ENCODE measurements around the gene WTAP. TPM values are rescaled to one million over a fixed set of nuclear protein-coding genes. Genes with fewer than 3 reads are reported as not detected.
"Not testable (repeated sequence)": the region's sequence is repeated elsewhere in the genome, so short reads cannot be mapped to it uniquely, and the experiment has no call there.

WTAP gene
- total RNA-seq, 1 donor from 2014 or later, result 108 TPM

DNA sequence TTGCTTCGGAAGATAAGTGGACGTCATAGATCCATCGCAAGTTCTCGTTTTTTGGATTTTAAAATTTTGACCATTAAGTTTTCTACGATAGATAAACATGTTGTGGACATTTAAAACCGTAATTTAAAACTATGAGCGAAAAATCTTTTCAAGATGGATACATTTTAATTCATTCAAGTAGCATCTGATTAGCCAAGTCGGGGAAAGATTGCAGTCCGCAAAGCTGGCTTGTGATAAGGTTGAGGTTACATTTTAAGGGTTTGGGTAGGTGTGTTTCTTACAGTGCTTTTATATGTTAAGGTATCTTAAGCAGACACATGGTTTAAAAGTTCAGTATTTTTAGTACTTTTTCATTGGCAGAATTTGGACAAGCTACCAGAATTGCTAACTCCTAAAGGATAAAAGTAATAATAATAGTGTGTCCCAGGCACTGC is 1.2 kb downstream of the WTAP start:
- peak overlapping the region; percentile 95 for H3K27ac Mint-ChIP-seq
- TF ChIP-seq, protein P1, sequence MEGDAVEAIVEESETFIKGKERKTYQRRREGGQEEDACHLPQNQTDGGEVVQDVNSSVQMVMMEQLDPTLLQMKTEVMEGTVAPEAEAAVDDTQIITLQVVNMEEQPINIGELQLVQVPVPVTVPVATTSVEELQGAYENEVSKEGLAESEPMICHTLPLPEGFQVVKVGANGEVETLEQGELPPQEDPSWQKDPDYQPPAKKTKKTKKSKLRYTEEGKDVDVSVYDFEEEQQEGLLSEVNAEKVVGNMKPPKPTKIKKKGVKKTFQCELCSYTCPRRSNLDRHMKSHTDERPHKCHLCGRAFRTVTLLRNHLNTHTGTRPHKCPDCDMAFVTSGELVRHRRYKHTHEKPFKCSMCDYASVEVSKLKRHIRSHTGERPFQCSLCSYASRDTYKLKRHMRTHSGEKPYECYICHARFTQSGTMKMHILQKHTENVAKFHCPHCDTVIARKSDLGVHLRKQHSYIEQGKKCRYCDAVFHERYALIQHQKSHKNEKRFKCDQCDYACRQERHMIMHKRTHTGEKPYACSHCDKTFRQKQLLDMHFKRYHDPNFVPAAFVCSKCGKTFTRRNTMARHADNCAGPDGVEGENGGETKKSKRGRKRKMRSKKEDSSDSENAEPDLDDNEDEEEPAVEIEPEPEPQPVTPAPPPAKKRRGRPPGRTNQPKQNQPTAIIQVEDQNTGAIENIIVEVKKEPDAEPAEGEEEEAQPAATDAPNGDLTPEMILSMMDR (conservative IDR thresholded peaks at IDR 0.05), result no peak
- no peaks in the 10 kb centered on the region for H3K9me3 Mint-ChIP-seq
- no peak for DNase-seq (ENCODE audit: extremely low spot score, unreplicated experiment)
- peaks cover 14% of the 10 kb centered on the region for H3K36me3 Mint-ChIP-seq
- H3K27me3 Mint-ChIP-seq, result peaks cover 3% of the 10 kb centered on the region
- H3K4me3 Mint-ChIP-seq, result peak overlapping the region; percentile 95
- peaks cover 16% of the 10 kb centered on the region for H3K4me1 Mint-ChIP-seq (ENCODE audit: unreplicated experiment)

DNA sequence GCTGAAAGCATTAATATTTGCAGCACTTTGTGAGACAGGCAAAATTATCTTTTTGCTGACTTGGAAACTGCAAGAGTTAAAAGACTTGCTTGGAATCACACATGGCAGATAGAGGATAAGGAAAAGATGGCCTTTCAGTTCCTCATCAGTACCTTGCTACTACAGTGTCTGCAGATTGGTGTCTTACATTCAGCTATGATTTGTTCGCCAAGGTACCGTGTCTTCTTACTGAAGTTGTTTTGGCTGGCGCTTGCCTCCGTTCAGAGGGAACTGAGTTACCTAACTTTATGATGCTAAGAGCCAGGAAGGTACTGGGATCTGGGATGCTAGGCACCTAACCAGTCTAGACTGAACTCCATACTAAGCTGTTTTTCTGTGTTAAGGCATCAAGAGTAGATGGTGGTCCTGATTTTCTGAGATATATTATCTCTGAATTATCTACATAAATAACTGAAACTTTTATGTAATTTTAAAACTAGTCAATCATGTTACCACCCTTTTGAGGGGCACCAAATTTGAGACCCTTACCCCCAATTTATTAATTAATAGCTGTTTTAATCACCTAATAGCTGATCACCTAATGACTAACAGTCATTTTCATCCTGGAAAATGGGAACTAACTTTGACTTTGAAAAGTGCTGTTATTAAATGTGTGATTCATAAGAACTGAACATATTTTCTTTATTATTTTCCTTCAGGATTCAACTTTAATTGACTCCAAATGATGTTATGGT is 2.5 kb downstream of the WTAP start:
- no peak for DNase-seq (ENCODE audit: extremely low spot score, unreplicated experiment)
- Mint-ChIP-seq H3K27me3 (peaks cover 3% of the 10 kb centered on the region), H3K9me3 (no peaks in the 10 kb centered on the region), H3K4me1 (ENCODE audit: unreplicated experiment) (peaks cover 16% of the 10 kb centered on the region), H3K36me3 (peaks cover 10% of the 10 kb centered on the region), H3K4me3 (peak overlapping the region; percentile 95), H3K27ac (peak overlapping the region; percentile 95)
- TF ChIP-seq, protein P1 (conservative IDR thresholded peaks at IDR 0.05), result no peak

DNA sequence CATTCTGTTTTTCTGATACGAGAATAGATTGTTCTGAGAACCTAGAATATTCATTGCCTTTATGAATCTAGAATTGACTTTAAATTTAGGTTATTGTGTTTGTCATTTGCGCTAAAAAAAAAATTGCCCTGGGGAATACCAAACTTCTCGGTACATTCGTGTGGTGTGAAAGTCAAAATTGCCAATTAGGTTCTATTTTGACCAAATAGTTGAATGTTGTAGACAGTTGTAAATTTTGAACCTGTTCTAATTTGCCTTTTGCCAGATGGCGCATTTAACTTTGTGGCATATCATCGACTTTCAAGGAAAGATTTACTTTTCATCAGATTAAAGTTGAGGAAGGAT is 3.0 kb downstream of the WTAP start:
- no peak overlapping the region for H3K27ac Mint-ChIP-seq
- H3K4me1 Mint-ChIP-seq (ENCODE audit: unreplicated experiment), result peaks cover 16% of the 10 kb centered on the region
- H3K4me3 Mint-ChIP-seq, result peak overlapping the region; percentile 74
- peaks cover 10% of the 10 kb centered on the region for H3K36me3 Mint-ChIP-seq
- no peak for DNase-seq (ENCODE audit: extremely low spot score, unreplicated experiment)
- H3K27me3 Mint-ChIP-seq, result peaks cover 3% of the 10 kb centered on the region
- TF ChIP-seq, protein P1 (conservative IDR thresholded peaks at IDR 0.05), result no peak
- H3K9me3 Mint-ChIP-seq, result no peaks in the 10 kb centered on the region

DNA sequence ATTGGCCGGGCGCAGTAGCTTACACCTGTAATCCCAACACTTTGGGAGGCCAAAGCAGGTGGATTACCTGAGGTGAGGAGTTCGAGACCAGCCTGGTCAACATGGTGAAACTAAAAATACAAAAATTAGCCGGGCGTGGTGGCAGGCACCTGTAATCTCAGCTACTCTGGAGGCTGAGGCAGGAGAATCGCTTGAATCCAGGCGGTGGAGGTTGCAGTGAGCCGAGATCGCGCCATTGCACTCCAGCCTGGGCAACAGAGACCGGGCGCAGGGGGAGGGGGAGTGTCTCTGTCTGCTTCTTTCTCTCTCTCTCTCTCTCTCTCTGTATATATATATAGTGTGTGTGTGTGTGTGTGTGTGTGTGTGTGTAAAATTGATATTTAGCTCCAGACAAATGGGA is 5.2 kb downstream of the WTAP start:
- H3K4me3 Mint-ChIP-seq; H3K9me3 Mint-ChIP-seq; DNase-seq (ENCODE audit: extremely low spot score, unreplicated experiment); H3K27ac Mint-ChIP-seq; H3K36me3 Mint-ChIP-seq; H3K27me3 Mint-ChIP-seq: not testable (repeated sequence)
- peaks cover 11% of the 10 kb centered on the region for H3K4me1 Mint-ChIP-seq (ENCODE audit: unreplicated experiment)

DNA sequence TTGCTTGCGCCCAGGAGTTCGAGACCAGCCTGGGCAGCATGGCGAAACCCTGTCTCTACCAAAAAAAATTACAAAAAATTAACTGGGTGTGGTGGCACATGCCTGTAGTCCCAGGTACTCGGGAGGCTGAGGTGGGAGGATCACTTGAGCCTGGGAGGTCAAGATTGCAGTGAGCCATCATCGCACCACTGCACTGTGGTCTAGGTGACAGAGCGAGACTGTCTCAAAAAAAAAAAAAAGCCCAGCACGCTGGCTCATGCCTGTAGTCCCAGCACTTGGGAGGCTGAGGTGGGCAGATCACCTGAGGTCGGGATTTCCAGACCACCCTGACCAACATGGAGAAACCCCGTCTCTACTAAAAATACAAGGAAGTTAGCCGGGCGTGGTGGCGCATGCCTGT is 6.1 kb downstream of the WTAP start:
- not testable (repeated sequence) for H3K36me3 Mint-ChIP-seq, H3K4me3 Mint-ChIP-seq, H3K9me3 Mint-ChIP-seq

DNA sequence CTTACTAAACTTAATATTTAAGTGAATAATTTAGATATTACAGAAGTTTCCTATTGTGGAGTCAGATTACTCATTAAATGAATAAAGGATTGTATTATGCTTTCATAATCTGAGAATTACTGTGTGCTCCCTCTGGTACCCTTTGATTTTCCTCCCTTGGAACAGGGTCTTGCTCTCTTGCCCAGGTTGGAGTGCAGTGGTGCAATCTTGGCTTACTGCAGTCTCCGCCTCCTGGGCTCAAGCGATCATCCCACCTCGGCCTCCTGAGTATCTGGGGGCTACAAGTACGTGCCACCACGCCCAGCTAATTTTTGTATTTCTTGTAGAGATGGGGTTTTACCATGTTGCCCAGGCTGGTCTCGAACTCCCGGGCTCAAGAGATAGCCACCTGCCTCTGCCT is 9.6 kb downstream of the WTAP start:
- H3K36me3 Mint-ChIP-seq, result peaks cover 12% of the 10 kb centered on the region
- DNase-seq (ENCODE audit: extremely low spot score, unreplicated experiment), result no peak
- TF ChIP-seq, protein P1 (conservative IDR thresholded peaks at IDR 0.05), result no peak
- peaks cover 7% of the 10 kb centered on the region for H3K4me1 Mint-ChIP-seq (ENCODE audit: unreplicated experiment)
- no peaks in the 10 kb centered on the region for H3K9me3 Mint-ChIP-seq
- H3K27ac Mint-ChIP-seq, result no peak overlapping the region
- no peaks in the 10 kb centered on the region for H3K27me3 Mint-ChIP-seq
- H3K4me3 Mint-ChIP-seq, result no peak overlapping the region

More for the DNA sequence above, 6.1 kb downstream of the WTAP start:
- H3K27ac Mint-ChIP-seq; DNase-seq (ENCODE audit: extremely low spot score, unreplicated experiment); H3K27me3 Mint-ChIP-seq: not testable (repeated sequence)
- H3K4me1 Mint-ChIP-seq (ENCODE audit: unreplicated experiment), result peaks cover 11% of the 10 kb centered on the region
